ENCODE measurements around the gene ELAC2. TPM values are rescaled to one million over a fixed set of nuclear protein-coding genes. Genes with fewer than 3 reads are reported as not detected.

ELAC2 gene
- total and polyA plus RNA-seq, 2 of the 8 experiments (the other 6 are each of a cell fraction or from before 2014, with no cell fraction given), result 91.6 to 127 TPM

GRCh38 chr17:13005530-13005929 lies 12.3 kb downstream of the ELAC2 start:
- Histone ChIP-seq H4K5ac (ENCODE audit: insufficient read length, low read depth, low read length) (no peak overlapping the region), H3K9ac (replicated peaks in 1 of 4; ENCODE audit: extremely low read depth in 1 of 4, low read depth in 3 of 4, low read length in 3 of 4) (no peak overlapping the region), H3K14ac (ENCODE audit: insufficient read length) (no peak overlapping the region), H2BK120ac (replicated peaks; ENCODE audit: low read depth, low read length) (no peak overlapping the region), H3K56ac (replicated peaks; ENCODE audit: insufficient read length, low read depth, low read length) (no peak overlapping the region), H3K79me2 (ENCODE audit: control insufficient read depth in 1 of 2, insufficient read depth in 2 of 2, low read length in 2 of 2) (no peaks in the 10 kb centered on the region), H3K4ac (replicated peaks; ENCODE audit: insufficient read length, low read depth, low read length) (no peak overlapping the region), H4K91ac (replicated peaks; ENCODE audit: insufficient read length, low read length) (no peak overlapping the region), H3K27ac (ENCODE audit: low read depth, low read length) (no peak overlapping the region), H2BK12ac (ENCODE audit: low read depth, low read length) (no peak overlapping the region), H2BK5ac (ENCODE audit: low read depth, low read length) (no peak overlapping the region), H3K9me3 (ENCODE audit: insufficient read depth in 2 of 2, low read depth in 1 of 2, low read length in 1 of 2) (no peaks in the 10 kb centered on the region), H3K27me3 (replicated peaks in 1 of 4; ENCODE audit: control insufficient read depth in 3 of 4, extremely low read depth in 1 of 4, insufficient read depth in 3 of 4, low read length in 3 of 4) (no peaks in the 10 kb centered on the region), H4K8ac (ENCODE audit: extremely low read depth, insufficient read depth, low read length) (0 out of 2 replicates have a peak overlapping the region, but pooled peaks have one; percentile 82), H2AFZ (ENCODE audit: low read length) (no peak overlapping the region), H3K79me1 (ENCODE audit: low read depth, low read length) (no peaks in the 10 kb centered on the region), H3K36me3 (ENCODE audit: control insufficient read depth in 2 of 4, insufficient read depth in 4 of 4, low read length in 3 of 4) (peaks cover 35 to 66% (median 56%) of the 10 kb centered on the region in 4 experiments), H3K23me2 (ENCODE audit: low read depth, low read length) (no peaks in the 10 kb centered on the region), H3K18ac (ENCODE audit: extremely low read depth, low read length) (no peak overlapping the region), H2BK15ac (ENCODE audit: low read length) (no peak overlapping the region), H3K4me2 (ENCODE audit: insufficient read depth in 1 of 2, low read depth in 2 of 2, low read length in 2 of 2) (no peak overlapping the region), H3K4me1 (replicated peaks in 1 of 4; ENCODE audit: control insufficient read depth in 3 of 4, insufficient read depth in 4 of 4, low read length in 3 of 4) (no peaks in the 10 kb centered on the region), H2BK20ac (ENCODE audit: low read length) (no peak overlapping the region), H3K23ac (ENCODE audit: insufficient read length) (no peak overlapping the region), H4K20me1 (replicated peaks in 1 of 2; ENCODE audit: control insufficient read depth in 1 of 2, insufficient read depth in 2 of 2, low read length in 2 of 2) (peaks cover 1 to 11% of the 10 kb centered on the region in 2 experiments), H3K4me3 (ENCODE audit: extremely low read depth in 1 of 4, insufficient read depth in 2 of 4, low read depth in 3 of 4, low read length in 4 of 4) (no peak overlapping the region), H2AK5ac (ENCODE audit: low read depth, low read length) (no peak overlapping the region)
- DNase-seq (ENCODE audit: low read depth in 1 of 2, low spot score in 2 of 2) (no peak), FAIRE-seq (no peak)
- 94% methylated on average over 6 of the region's 6 CpGs; no CpG with 5 or more reads in 1 of the 2 experiments for WGBS, 2 experiments (ENCODE audit: extremely low coverage in 1 of 2, insufficient coverage in 1 of 2, insufficient read length in 1 of 2, insufficient replicate concordance in 2 of 2, low coverage in 1 of 2, low lambda C conversion rate in 2 of 2, missing lambda C conversion rate in 1 of 2)
- POLR2A ChIA-PET (ENCODE audit: partially characterized antibody), result interaction anchor here (1.3 to 3.9 kb wide), 4 partner anchors 8 to 13 kb away, joined by 4 to 13 read pairs (median 8); partner anchors contain the start of gene ELAC2
- CTCF ChIA-PET (ENCODE audit: partially characterized antibody), result interaction anchor here (0.8 to 2.3 kb wide), 7 partner anchors 12 to 825 kb away, joined by 3 to 11 read pairs (median 4); partner anchors contain the start of gene ELAC2
- TF ChIP-seq POU5F1 (IDR thresholded peaks at IDR 0.05; ENCODE audit: low read depth, low read length), result no peak
- no peak for TF ChIP-seq RAD21 (IDR thresholded peaks at IDR 0.05 in 1 of 2, conservative IDR thresholded peaks at IDR 0.05 in 1 of 2; ENCODE audit: low read depth in 2 of 2, low read length in 2 of 2)
- TF ChIP-seq CTCF (IDR thresholded peaks at IDR 0.05; ENCODE audit: control extremely low read depth in 1 of 3, insufficient read depth in 1 of 3, low read depth in 1 of 3, low read length in 3 of 3), result no peak
- TF ChIP-seq TAF7 (optimal IDR thresholded peaks at IDR 0.05; ENCODE audit: borderline replicate concordance, low read depth, low read length), result no peak
- TF ChIP-seq HDAC6 (IDR thresholded peaks at IDR 0.05; ENCODE audit: low read depth, low read length), result no peak
- no peak for TF ChIP-seq NANOG (IDR thresholded peaks at IDR 0.05; ENCODE audit: insufficient read depth, low read depth, low read length, poor library complexity, severe bottlenecking)
- TF ChIP-seq GABPA (IDR thresholded peaks at IDR 0.05; ENCODE audit: borderline replicate concordance, insufficient read depth, low read length), result no peak
- TF ChIP-seq ASH2L (IDR thresholded peaks at IDR 0.05; ENCODE audit: low read length), result no peak
- no peak for TF ChIP-seq HDAC2 (IDR thresholded peaks at IDR 0.05; ENCODE audit: borderline replicate concordance in 1 of 2, low read depth in 2 of 2, low read length in 2 of 2)
- TF ChIP-seq CEBPB (IDR thresholded peaks at IDR 0.05; ENCODE audit: low read depth, low read length), result no peak

Data from H1 (cell line).